Suprapubic skin (tissue), 4 donors: ENCODE data around the gene LZTS3.

ENCODE experiments used
- EP300 ChIP-seq: sonication (generic); formaldehyde crosslinking; IDR thresholded peaks from one replicate; pipeline ENCODE4 v1.6.1; 2017; ENCODE audit warnings: antibody characterized with exemption
- POLR2A ChIP-seq, 2 donors: fragments of 450-650 bp; IDR thresholded peaks; one replicate each; pipeline ENCODE4 v1.6.1; 2017; ENCODE audit warnings: antibody characterized with exemption in 2 of 2, mild to moderate bottlenecking in 2 of 2, moderate library complexity in 2 of 2
- POLR2AphosphoS5 ChIP-seq, 3 donors: sonication (generic); formaldehyde crosslinking; IDR thresholded peaks; one replicate each; pipeline ENCODE4 v1.6.1; 2017; ENCODE audit warnings: antibody characterized with exemption in 3 of 3
- TF ChIP-seq, protein P1 (sequence below), 2 donors: fragments of 200-600 bp in 1 of 2; fragments of 450-650 bp in 1 of 2; sonication (generic) in 1 of 2; IDR thresholded peaks; one replicate each; pipeline ENCODE4 v1.5.1; 2016 to 2019; ENCODE audit warnings: antibody characterized with exemption in 2 of 2, mild to moderate bottlenecking in 1 of 2, moderate library complexity in 1 of 2

DNA sequence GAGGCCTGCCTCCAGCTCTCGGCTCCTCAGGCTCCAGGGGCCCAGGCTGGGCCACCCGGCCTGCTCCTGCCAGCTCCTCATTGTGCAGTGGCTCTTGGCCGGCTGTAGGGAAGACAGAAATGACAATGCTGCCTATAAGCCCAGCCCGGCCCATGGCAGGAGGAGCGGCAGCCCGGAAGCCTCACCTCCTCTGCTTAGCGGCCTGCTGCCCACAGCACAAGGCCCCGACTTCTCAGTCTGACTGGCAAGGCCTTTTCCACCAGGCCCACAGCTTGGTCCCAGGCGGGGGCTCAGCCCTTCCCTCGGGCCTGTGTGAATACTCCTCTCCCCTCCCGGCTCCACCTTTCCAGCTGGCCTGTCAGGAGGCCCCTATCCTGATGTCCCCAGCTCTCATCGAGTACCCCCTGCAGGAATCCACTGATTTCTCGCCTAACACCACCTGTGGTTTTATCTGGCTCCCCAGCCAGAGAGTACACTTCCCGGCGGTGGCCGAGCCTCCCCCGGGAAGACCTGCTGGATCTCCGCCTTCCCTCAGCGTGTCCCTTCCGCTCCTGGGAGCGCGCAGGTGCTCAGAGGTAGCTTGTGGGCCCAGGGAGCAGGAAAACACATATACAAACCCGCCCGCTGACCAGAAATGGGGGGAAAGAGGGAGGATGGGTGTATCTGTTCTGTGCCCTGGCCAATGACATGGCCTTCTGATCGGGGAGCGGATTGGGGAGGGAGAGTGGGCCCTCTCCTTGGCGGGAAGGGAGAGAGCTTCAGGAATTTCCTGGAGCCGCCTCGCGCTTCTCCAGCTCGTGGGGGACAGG is 30.2 kb upstream of the LZTS3 start:
- TF ChIP-seq POLR2AphosphoS5 (IDR thresholded peaks at IDR 0.05) = no peak
- TF ChIP-seq, protein P1, sequence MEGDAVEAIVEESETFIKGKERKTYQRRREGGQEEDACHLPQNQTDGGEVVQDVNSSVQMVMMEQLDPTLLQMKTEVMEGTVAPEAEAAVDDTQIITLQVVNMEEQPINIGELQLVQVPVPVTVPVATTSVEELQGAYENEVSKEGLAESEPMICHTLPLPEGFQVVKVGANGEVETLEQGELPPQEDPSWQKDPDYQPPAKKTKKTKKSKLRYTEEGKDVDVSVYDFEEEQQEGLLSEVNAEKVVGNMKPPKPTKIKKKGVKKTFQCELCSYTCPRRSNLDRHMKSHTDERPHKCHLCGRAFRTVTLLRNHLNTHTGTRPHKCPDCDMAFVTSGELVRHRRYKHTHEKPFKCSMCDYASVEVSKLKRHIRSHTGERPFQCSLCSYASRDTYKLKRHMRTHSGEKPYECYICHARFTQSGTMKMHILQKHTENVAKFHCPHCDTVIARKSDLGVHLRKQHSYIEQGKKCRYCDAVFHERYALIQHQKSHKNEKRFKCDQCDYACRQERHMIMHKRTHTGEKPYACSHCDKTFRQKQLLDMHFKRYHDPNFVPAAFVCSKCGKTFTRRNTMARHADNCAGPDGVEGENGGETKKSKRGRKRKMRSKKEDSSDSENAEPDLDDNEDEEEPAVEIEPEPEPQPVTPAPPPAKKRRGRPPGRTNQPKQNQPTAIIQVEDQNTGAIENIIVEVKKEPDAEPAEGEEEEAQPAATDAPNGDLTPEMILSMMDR (IDR thresholded peaks at IDR 0.05) = no peak
- TF ChIP-seq POLR2A (IDR thresholded peaks at IDR 0.05) = no peak
- TF ChIP-seq EP300 = no peak
